Measurements from ENCODE around the gene ABHD11. TPM values are rescaled to one million over a fixed set of nuclear protein-coding genes. Genes with fewer than 3 reads are reported as not detected.

Gene ABHD11
- total RNA-seq, 1 donor from 2014 or later = 62.2 TPM

DNA sequence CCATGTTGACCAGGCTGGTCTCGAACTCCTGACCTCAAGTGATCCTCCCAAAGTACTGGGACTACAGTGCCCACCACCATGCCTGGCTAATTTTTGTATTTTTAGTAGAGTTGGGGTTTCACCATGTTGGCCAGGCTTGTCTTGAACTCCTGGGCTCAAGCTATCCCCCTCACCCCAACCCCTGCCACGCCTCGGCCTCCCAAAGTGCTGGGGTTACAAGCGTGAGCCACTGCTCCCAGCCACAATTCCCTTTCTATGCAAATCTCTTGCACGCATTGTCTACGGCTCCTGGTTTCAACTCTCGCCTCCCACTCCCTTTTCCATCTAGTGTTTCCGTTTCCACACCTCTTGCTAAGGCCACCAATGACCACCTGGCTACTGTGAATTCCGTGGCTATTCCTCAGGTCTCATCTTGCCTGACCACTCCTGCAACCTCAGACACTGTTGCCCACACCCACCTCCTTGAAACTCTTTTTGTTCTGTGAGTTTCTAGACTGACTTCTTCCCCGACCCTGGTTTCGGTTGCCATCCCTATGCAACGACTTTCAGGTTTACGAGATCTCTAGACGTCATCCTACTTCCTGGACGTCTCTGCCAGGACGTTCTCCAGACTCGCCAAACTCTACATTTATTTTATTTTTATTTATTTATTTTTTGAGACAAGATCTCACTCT, 28.1 kb upstream of the ABHD11 start:
- H3K4me3 ChIP-seq (ENCODE audit: low read depth, low read length) = no peak overlapping the region
- H3K27me3 ChIP-seq (ENCODE audit: control insufficient read depth, insufficient read depth, low read length) = peaks cover 19% of the 10 kb centered on the region
- TF ChIP-seq, protein P1, sequence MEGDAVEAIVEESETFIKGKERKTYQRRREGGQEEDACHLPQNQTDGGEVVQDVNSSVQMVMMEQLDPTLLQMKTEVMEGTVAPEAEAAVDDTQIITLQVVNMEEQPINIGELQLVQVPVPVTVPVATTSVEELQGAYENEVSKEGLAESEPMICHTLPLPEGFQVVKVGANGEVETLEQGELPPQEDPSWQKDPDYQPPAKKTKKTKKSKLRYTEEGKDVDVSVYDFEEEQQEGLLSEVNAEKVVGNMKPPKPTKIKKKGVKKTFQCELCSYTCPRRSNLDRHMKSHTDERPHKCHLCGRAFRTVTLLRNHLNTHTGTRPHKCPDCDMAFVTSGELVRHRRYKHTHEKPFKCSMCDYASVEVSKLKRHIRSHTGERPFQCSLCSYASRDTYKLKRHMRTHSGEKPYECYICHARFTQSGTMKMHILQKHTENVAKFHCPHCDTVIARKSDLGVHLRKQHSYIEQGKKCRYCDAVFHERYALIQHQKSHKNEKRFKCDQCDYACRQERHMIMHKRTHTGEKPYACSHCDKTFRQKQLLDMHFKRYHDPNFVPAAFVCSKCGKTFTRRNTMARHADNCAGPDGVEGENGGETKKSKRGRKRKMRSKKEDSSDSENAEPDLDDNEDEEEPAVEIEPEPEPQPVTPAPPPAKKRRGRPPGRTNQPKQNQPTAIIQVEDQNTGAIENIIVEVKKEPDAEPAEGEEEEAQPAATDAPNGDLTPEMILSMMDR (IDR thresholded peaks at IDR 0.05; ENCODE audit: insufficient read depth, low read length, poor library complexity, severe bottlenecking) = no peak
- no peak for DNase-seq (ENCODE audit: low read depth)
- no peaks in the 10 kb centered on the region for H3K36me3 ChIP-seq (ENCODE audit: control insufficient read depth, insufficient read depth, low read length)

- H3K36me3 ChIP-seq (ENCODE audit: control insufficient read depth, insufficient read depth, low read length) = no peaks in the 10 kb centered on the region
- DNase-seq (ENCODE audit: low read depth) = no peak
- TF ChIP-seq, protein P1 (IDR thresholded peaks at IDR 0.05; ENCODE audit: insufficient read depth, low read length, poor library complexity, severe bottlenecking) = no peak
- peaks cover 2% of the 10 kb centered on the region for H3K27me3 ChIP-seq (ENCODE audit: control insufficient read depth, insufficient read depth, low read length)
- no peak overlapping the region for H3K4me3 ChIP-seq (ENCODE audit: low read depth, low read length)
These were observed 24.0 kb upstream of the ABHD11 start for GRCh38 chr7:73762659-73762999.

GRCh38 chr7:73761854-73762658, 23.5 kb upstream of the ABHD11 start:
- peaks cover 2% of the 10 kb centered on the region for H3K27me3 ChIP-seq (ENCODE audit: control insufficient read depth, insufficient read depth, low read length)
- DNase-seq (ENCODE audit: low read depth) = no peak
- TF ChIP-seq, protein P1 (IDR thresholded peaks at IDR 0.05; ENCODE audit: insufficient read depth, low read length, poor library complexity, severe bottlenecking) = no peak
- H3K36me3 ChIP-seq (ENCODE audit: control insufficient read depth, insufficient read depth, low read length) = no peaks in the 10 kb centered on the region
- no peak overlapping the region for H3K4me3 ChIP-seq (ENCODE audit: low read depth, low read length)

- TF ChIP-seq, protein P1 (IDR thresholded peaks at IDR 0.05; ENCODE audit: insufficient read depth, low read length, poor library complexity, severe bottlenecking) = no peak
- DNase-seq (ENCODE audit: low read depth) = no peak
- H3K36me3 ChIP-seq (ENCODE audit: control insufficient read depth, insufficient read depth, low read length) = no peaks in the 10 kb centered on the region
- peaks cover 2% of the 10 kb centered on the region for H3K27me3 ChIP-seq (ENCODE audit: control insufficient read depth, insufficient read depth, low read length)
- no peak overlapping the region for H3K4me3 ChIP-seq (ENCODE audit: low read depth, low read length)
These were observed 20.1 kb upstream of the ABHD11 start for GRCh38 chr7:73758581-73759138.

GRCh38 chr7:73749931-73750776, 11.6 kb upstream of the ABHD11 start:
- Histone ChIP-seq H3K4me3 (ENCODE audit: low read depth, low read length) (no peak overlapping the region), H3K27me3 (ENCODE audit: control insufficient read depth, insufficient read depth, low read length) (no peaks in the 10 kb centered on the region), H3K36me3 (ENCODE audit: control insufficient read depth, insufficient read depth, low read length) (no peaks in the 10 kb centered on the region)
- TF ChIP-seq, protein P1 (IDR thresholded peaks at IDR 0.05; ENCODE audit: insufficient read depth, low read length, poor library complexity, severe bottlenecking) = no peak
- DNase-seq (ENCODE audit: low read depth) = no peak
